Rectal smooth muscle tissue (tissue), 1 donor: ENCODE data around the gene UROC1.

Source experiments
- H3K27ac ChIP-seq: one replicate; pipeline ENCODE4 v1.7.0; 2013; ENCODE audit warnings: low read depth, low read length, inconsistent platforms
- H3K27me3 ChIP-seq: one replicate; pipeline ENCODE4 v1.7.0; 2013; ENCODE audit warnings: low read length; ENCODE audit not compliant: control insufficient read depth, insufficient read depth
- H3K36me3 ChIP-seq: one replicate; pipeline ENCODE4 v1.7.0; 2013; ENCODE audit warnings: low read length; ENCODE audit not compliant: control insufficient read depth, insufficient read depth
- H3K4me1 ChIP-seq: one replicate; pipeline ENCODE4 v1.7.0; 2013; ENCODE audit warnings: low read length; ENCODE audit not compliant: control insufficient read depth, insufficient read depth
- H3K4me3 ChIP-seq: one replicate; pipeline ENCODE4 v1.7.0; 2013; ENCODE audit warnings: low read length
- H3K9ac ChIP-seq: one replicate; pipeline ENCODE4 v1.7.0; 2013; ENCODE audit warnings: low read length

UROC1 gene

GRCh38 chr3:126525091-126525852 is 7.7 kb upstream of the UROC1 start:
- Histone ChIP-seq H3K4me1 (no peaks in the 10 kb centered on the region), H3K27me3 (peaks cover 3% of the 10 kb centered on the region), H3K36me3 (no peaks in the 10 kb centered on the region), H3K9ac (no peak overlapping the region), H3K4me3 (no peak overlapping the region), H3K27ac (no peak overlapping the region)

DNA sequence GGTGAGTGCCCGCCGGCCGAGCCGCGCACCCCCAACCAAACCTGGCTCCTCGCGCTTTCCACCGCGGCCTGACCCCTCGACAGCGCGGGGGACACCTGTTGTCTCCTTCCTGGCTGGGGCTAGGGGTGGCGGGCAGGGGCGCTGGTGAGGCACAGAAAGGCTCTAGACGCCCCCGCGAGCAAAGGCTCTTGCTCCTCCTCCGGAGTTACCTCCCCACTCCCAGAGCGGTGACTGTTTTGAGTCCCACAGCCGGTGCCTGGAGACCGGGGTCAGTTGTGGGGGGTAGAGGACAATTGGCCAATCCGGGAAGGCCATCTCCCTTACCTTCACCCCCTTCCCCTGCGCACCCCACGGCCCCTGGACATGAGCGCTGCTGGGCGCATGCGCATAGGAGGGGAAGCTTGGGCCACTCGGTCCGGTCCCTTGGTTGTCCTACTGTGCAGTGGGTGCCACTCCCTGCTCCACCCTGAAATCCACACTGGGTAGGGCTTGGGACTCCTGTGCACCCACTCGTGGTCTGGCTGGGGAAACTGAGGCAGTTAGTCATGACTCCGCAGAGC is 6.9 kb upstream of the UROC1 start:
- Histone ChIP-seq H3K27me3 (peaks cover 3% of the 10 kb centered on the region), H3K36me3 (no peaks in the 10 kb centered on the region), H3K4me1 (no peaks in the 10 kb centered on the region), H3K27ac (no peak overlapping the region), H3K9ac (no peak overlapping the region), H3K4me3 (peak overlapping the region; percentile 37)

DNA sequence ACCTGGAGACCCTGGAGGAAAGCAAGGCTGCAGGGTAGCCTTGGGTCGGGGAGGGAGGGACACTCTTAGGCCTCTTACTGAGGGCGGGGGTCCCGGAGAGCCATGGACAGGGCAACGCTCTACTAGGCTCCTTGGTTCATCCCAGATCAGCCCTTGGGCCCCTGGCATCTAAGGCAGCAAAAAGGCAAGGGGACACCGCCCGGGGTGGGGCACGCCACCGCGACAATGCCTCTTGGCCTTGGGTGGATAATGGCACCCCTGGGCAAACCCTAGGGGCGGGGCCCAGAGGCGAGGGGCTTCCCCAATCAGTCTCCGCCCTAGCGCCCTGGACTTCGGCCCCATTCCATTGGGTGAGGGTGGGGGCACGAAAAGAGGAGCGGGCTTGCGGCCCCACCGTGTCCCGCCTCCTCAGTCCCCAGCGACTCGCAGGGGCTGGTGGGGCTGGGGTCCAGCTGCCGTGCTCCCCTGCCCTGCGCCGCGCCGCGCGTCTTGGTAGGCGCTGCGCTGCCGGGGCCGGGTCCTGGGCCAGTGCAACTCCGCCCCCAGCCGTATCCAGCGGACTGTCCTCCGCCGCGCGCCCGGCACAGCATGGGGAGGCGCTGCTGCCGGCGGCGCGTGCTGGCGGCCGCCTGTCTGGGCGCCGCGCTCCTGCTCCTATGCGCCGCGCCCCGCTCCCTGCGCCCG is 6.3 kb upstream of the UROC1 start, which contains the start of gene CHST13:
Gene CHST13 (plus strand): TSS at position 411 of the 684 bp plus-strand sequence. CDS start 178 bp downstream, at position 589.
- H3K36me3 ChIP-seq, result no peaks in the 10 kb centered on the region
- no peaks in the 10 kb centered on the region for H3K4me1 ChIP-seq
- peak within 1 kb of the TSS; percentile 37 for H3K4me3 ChIP-seq
- H3K27me3 ChIP-seq, result peaks cover 3% of the 10 kb centered on the region
- H3K27ac ChIP-seq, result no peak within 1 kb of the TSS
- H3K9ac ChIP-seq, result no peak within 1 kb of the TSS

DNA sequence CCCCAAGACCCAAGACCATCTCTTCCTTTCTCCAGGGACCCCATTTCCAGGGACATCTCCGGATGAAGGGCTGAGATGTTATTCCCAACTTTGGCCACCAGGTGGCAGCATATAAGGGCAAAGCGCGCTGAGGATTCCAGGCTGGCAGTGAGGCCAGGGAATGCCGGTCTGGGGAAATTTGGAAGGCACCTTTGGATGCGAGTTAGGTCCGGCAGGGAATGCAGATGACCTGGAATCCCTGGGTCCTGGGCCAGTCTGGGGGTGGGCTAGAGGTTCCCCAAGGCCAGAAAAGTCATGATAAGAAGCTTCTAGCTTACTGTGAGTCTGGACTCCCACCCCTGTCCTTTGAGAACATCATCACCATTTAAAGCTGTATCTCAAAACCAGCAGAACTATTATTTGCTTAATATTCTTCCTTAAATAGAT is 4.8 kb upstream of the UROC1 start:
- no peak overlapping the region for H3K27ac ChIP-seq
- H3K27me3 ChIP-seq, result peaks cover 3% of the 10 kb centered on the region
- no peak overlapping the region for H3K9ac ChIP-seq
- no peaks in the 10 kb centered on the region for H3K4me1 ChIP-seq
- H3K36me3 ChIP-seq, result no peaks in the 10 kb centered on the region
- no peak overlapping the region for H3K4me3 ChIP-seq

- no peak overlapping the region for H3K4me3 ChIP-seq
- no peak overlapping the region for H3K9ac ChIP-seq
- no peaks in the 10 kb centered on the region for H3K36me3 ChIP-seq
- H3K27me3 ChIP-seq, result peaks cover 3% of the 10 kb centered on the region
- no peaks in the 10 kb centered on the region for H3K4me1 ChIP-seq
- no peak overlapping the region for H3K27ac ChIP-seq
These were observed 3.7 kb upstream of the UROC1 start for GRCh38 chr3:126521122-126521891.

GRCh38 chr3:126519506-126520455 is 2.2 kb upstream of the UROC1 start:
- peaks cover 3% of the 10 kb centered on the region for H3K27me3 ChIP-seq
- no peaks in the 10 kb centered on the region for H3K4me1 ChIP-seq
- H3K9ac ChIP-seq, result no peak overlapping the region
- H3K27ac ChIP-seq, result no peak overlapping the region
- H3K4me3 ChIP-seq, result no peak overlapping the region
- no peaks in the 10 kb centered on the region for H3K36me3 ChIP-seq

GRCh38 chr3:126518779-126519177 is 1.2 kb upstream of the UROC1 start:
- no peak overlapping the region for H3K9ac ChIP-seq
- H3K27ac ChIP-seq, result no peak overlapping the region
- no peaks in the 10 kb centered on the region for H3K36me3 ChIP-seq
- H3K27me3 ChIP-seq, result peaks cover 3% of the 10 kb centered on the region
- no peak overlapping the region for H3K4me3 ChIP-seq
- H3K4me1 ChIP-seq, result no peaks in the 10 kb centered on the region

GRCh38 chr3:126517986-126518778 is 609 bp upstream of the UROC1 start:
- Histone ChIP-seq H3K36me3 (no peaks in the 10 kb centered on the region), H3K27me3 (no peaks in the 10 kb centered on the region), H3K4me3 (no peak overlapping the region), H3K27ac (no peak overlapping the region), H3K9ac (no peak overlapping the region), H3K4me1 (no peaks in the 10 kb centered on the region)

DNA sequence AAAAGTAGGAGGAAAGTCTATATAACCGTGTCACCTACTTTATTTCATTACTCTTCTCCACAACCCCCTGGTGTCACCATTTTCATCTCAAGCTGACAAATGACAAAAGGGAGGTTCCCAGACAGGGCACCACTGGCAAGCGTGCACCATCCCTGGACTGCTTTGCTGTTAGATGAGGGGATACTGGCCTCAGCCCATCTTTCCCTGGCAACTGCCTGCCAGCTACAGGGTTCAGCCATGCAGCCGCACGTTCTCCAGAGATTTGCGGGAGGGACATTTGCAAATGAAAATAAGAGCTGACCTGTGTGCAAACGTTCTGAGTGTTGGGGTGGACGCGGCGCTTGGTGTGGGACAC is 660 bp downstream of the UROC1 start:
- Histone ChIP-seq H3K4me1 (no peaks in the 10 kb centered on the region), H3K36me3 (no peaks in the 10 kb centered on the region), H3K9ac (no peak overlapping the region), H3K27ac (no peak overlapping the region), H3K4me3 (no peak overlapping the region), H3K27me3 (no peaks in the 10 kb centered on the region)

- no peak overlapping the region for H3K27ac ChIP-seq
- H3K9ac ChIP-seq, result no peak overlapping the region
- H3K4me1 ChIP-seq, result no peaks in the 10 kb centered on the region
- H3K4me3 ChIP-seq, result no peak overlapping the region
- no peaks in the 10 kb centered on the region for H3K27me3 ChIP-seq
- no peaks in the 10 kb centered on the region for H3K36me3 ChIP-seq
These were observed 1.2 kb downstream of the UROC1 start for GRCh38 chr3:126516152-126516935.
